GM10266 (cell line): ENCODE data around the gene UPF2.

ENCODE experiments used
- DNase-seq: peaks from one replicate; pipeline ENCODE4 v3.0.0; 2012; ENCODE audit errors: extremely low spot score
- TF ChIP-seq, protein P1 (sequence below): IDR thresholded peaks from 2 replicates; pipeline ENCODE4 v1.5.1; 2012; ENCODE audit warnings: mild to moderate bottlenecking, low read depth; ENCODE audit not compliant: control insufficient read depth, insufficient read depth; ENCODE audit errors: missing control alignments

Gene UPF2

DNA sequence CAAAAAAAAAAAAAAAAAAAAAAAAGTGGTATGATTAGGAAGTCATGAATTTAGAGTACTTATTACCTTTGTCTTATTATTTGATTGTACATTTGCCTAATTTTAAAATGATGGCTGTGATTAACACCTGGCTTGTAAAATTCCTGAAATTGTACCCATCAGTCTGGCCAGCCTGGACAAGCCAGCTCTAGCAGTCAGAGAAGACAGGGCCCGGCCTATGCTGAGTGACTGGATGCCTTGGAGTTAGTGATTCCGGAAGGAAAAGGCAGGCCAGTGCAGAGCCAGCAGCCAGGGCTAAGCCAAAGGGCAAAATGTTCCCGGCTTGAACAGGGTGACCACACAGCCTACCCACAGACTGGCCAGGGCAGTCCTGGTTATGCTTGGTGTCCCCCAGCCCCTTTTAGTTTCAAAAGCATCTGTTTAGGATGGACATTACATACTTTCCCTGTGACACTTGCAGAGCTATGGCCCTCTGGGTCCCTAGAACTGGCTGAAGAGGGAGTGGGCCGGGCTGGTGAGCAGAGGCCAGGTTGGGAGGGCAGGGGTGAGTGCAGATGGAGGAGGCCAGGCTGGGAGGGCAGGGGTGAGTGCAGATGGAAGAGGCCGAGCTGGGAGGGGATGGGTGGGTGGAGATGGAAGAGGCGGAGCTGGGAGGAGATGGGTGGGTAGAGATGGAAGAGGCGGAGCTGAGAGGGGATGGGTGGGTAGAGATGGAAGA lies 157.7 kb downstream of the UPF2 start:
- no peak for DNase-seq
- TF ChIP-seq, protein P1, sequence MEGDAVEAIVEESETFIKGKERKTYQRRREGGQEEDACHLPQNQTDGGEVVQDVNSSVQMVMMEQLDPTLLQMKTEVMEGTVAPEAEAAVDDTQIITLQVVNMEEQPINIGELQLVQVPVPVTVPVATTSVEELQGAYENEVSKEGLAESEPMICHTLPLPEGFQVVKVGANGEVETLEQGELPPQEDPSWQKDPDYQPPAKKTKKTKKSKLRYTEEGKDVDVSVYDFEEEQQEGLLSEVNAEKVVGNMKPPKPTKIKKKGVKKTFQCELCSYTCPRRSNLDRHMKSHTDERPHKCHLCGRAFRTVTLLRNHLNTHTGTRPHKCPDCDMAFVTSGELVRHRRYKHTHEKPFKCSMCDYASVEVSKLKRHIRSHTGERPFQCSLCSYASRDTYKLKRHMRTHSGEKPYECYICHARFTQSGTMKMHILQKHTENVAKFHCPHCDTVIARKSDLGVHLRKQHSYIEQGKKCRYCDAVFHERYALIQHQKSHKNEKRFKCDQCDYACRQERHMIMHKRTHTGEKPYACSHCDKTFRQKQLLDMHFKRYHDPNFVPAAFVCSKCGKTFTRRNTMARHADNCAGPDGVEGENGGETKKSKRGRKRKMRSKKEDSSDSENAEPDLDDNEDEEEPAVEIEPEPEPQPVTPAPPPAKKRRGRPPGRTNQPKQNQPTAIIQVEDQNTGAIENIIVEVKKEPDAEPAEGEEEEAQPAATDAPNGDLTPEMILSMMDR = no peak

DNA sequence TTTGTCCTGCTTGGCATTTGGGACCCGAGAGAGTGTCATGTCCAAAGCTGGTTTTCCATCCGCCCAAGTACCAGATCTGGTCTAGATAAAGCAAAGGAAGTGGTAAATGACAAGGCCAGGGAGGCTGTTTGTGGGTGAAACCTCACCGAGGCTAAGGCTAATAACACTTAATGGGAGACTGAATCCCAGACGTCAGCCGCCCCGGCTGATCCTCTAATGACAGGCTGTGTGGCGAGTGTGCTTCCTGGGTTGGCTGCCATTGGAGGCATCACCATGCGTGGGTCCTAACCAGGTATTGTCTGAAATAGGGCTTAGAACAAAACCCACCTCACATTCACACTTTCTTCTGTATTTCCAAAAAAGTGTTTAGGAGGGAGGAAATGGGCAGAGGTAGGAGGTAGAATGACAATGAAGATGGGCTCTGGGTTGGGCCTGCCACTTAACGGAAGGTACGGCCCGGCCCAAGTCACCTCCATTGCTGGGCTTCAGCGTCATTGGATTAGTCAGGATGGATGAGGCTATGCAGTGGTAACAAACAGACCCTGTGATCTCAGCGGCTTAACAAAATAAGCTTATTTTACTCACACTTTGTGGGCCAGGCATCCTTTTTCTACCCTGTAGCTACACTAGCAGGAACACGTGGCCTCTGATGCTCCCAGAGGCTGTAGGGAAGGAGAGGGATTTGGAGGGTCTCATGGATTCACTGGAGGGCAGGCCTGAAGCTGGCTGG lies 159.8 kb downstream of the UPF2 start:
- DNase-seq = no peak

DNA sequence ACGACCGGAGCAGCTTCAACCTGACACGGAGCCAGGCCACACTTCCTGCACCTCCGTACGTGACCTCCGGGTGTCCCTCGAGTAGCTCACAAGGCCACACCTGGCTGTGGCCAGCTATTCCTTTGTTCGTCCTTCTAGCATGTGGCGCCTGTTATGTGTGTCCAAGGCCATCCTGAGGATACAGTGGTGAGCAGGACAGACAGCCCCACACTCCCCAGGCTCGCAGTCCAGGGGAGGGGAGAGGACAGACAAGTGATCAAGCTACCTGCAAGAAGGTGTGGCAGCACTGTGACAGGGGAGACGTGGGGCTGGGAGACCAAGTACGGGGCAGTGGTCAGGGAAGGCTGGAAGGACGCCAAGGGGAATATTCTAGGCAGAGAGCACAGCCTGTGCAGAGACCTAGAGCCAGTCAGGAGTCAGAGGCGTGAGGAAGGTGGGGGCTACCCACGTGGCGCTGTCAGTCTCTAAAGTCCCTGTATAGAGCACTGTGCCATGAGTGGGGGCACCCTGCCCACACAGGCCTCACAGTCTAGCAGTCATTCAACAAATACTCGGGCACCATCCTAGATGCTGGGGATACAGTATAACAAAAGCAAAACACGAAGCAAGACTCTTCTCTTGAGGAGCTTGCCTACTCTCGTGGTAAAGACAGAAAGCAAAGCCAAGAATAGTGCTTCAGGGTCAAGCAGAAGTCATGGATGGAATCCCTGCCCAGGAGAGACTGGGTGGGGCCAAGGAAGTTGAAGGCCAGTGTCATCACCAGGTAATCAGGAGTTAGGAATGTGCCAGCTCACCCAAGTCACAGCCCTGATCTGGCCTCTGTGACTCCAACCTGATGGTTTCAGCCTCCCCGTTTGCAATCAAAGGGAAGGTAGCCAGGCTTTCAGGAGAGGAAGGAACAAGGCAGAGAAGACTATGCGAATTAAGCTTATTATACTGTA lies 160.9 kb downstream of the UPF2 start:
- TF ChIP-seq, protein P1 = no peak
- no peak for DNase-seq

More for the DNA sequence above, 159.8 kb downstream of the UPF2 start:
- TF ChIP-seq, protein P1 = no peak

DNA sequence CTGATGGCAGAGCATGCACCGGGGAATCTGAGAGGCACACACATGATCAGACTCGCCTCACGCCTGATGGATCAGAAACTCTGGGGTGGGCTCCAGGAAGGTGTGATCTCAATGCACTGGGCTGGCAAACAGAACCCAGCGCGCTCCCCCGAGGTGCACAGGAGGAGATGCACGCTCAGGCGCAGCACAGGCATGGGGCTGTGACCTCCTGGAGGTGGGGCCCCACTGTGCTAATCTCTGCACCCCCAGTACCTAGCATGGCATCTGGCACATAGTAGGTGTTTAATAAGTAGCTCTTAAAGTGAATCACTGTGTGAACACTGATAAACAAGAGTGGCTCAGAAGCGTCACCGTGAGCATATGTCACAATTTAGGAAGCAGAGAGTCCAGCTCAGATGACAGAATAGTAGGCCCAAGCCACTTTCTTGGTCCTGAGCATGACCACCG lies 161.6 kb downstream of the UPF2 start:
- TF ChIP-seq, protein P1 = no peak
- DNase-seq = no peak

DNA sequence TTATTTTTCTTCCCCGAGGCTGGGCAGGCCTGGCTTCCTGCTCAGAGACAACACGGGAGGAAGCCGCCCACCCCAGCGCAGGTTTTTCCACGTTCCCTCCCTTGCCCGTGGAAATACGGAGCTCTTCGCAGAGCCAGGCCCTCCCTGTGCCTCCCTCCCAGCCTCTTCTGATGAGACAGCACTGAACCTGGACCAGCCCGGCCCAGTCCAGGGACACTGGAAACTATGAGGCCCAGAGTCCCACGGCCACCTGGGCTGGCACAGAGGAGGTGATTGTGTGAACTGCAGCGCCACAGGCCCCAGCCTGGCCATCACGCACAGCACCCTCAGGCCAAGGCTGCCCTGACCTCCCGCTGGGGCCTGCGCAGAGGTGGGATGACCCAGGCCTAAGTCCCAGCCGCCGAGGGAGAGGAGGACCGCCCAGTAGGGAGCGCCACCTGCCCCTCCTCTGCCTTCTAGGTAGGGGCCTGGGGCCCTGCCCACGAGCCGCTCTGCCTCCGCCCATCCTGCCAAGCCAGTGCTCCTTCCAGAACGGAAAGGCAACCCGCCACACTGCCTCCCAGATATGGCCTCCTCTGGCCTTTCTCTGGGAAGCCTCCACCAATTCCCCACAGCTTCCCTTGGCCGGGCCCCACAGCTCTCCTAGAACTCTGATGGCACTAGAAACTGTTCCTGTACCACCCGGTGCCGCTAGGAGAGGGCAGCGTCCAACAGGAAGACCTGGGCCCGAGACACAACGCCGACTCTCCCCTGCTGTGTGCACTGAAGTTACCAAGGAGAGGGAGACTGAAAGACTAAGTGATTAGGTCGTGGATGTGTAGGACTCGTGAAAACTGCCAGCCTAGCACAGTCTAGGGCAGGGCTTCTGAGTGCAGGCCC lies 162.2 kb downstream of the UPF2 start:
- TF ChIP-seq, protein P1 = no peak
- no peak for DNase-seq

DNA sequence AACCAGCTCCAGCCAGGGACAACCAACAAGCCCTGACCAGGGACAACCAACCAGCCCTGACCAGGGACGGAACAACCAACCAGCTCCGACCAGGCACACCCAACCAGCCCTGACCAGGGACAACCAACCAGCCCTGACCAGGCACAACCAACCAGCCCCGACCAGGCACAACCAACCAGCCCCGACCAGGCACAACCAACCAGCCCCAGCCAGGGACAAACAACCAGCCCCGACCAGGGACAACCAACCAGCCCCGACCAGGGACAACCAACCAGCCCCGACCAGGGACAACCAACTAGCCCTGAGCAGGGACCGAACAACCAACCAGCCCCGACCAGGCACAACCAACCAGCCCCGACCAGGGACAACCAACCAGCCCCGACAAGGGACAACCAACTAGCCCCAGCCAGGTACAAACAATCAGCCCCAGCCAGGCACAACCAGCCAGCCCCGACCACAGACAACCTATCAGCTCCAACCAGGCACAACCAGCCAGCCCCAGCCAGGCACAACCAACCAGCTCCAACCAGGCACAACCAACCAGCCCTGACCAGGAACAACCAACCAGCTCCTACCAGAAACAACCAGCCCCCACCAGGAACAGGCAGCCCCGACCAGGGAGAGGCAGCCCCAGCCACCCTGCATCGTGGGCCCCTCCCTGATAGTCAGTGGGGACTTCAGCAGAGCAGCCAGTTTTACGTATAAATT lies 163.1 kb downstream of the UPF2 start:
- TF ChIP-seq, protein P1 = no peak
- DNase-seq = no peak
